SU-DHL-6 (cell line): ENCODE results near the gene AADAC.

Experiments used
- H2AFZ ChIP-seq: fragments of 200-600 bp; sonication (generic); 2 replicates; pipeline ENCODE4 v1.6.1; 2014; ENCODE audit warnings: low read depth, mild to moderate bottlenecking, moderate library complexity, mixed read lengths, antibody characterized with exemption, low read length; ENCODE audit not compliant: severe bottlenecking
- H3F3A ChIP-seq: fragments of 200-600 bp; shearing (Covaris generic); 2 replicates; pipeline ENCODE4 v1.6.0; 2016; ENCODE audit warnings: antibody characterized with exemption, mild to moderate bottlenecking; ENCODE audit not compliant: insufficient read depth
- H3K27ac ChIP-seq: fragments of 200-600 bp; sonication (generic); 2 replicates; pipeline ENCODE4 v1.5.1; 2016; ENCODE audit warnings: low read depth, mild to moderate bottlenecking, low read length, moderate library complexity, mixed read lengths
- H3K27me3 ChIP-seq: fragments of 200-600 bp; sonication (generic), shearing (Covaris generic); 2 replicates; pipeline ENCODE4 v1.6.0; 2014; ENCODE audit warnings: mild to moderate bottlenecking, low read length
- H3K36me3 ChIP-seq: fragments of 200-600 bp; sonication (generic); 2 replicates; pipeline ENCODE4 v1.6.1; 2014; ENCODE audit warnings: mild to moderate bottlenecking, low read length, mixed read lengths
- H3K4me2 ChIP-seq: fragments of 300-600, 200-600 bp; shearing (Covaris generic), sonication (generic); 2 replicates; pipeline ENCODE4 v1.6.0; 2014; ENCODE audit warnings: low read length, low read depth, mild to moderate bottlenecking; ENCODE audit not compliant: poor library complexity, severe bottlenecking
- H3K4me3 ChIP-seq: fragments of 200-600 bp; sonication (generic); 2 replicates; pipeline ENCODE4 v1.5.1; 2014; ENCODE audit warnings: antibody characterized with exemption, low read length, mild to moderate bottlenecking, mixed read lengths; ENCODE audit not compliant: insufficient read depth, poor library complexity, severe bottlenecking
- H3K79me2 ChIP-seq: fragments of 200-600 bp; sonication (generic); 2 replicates; pipeline ENCODE4 v1.6.1; 2014; ENCODE audit warnings: mild to moderate bottlenecking, low read length, moderate library complexity; ENCODE audit not compliant: insufficient read depth
- H3K9ac ChIP-seq: fragments of 200-600 bp; sonication (generic); 2 replicates; pipeline ENCODE4 v1.7.0; 2014; ENCODE audit warnings: mild to moderate bottlenecking, low read length
- H3K9me2 ChIP-seq: fragments of 200-600 bp; sonication (generic); replicated peaks from 2 replicates; pipeline ENCODE4 v1.6.1; 2014; ENCODE audit warnings: low read length; ENCODE audit not compliant: insufficient read depth
- H3K9me3 ChIP-seq: fragments of 200-600 bp; sonication (generic); 2 replicates; pipeline ENCODE4 v1.6.1; 2014; ENCODE audit warnings: low read length, mixed read lengths; ENCODE audit not compliant: insufficient read depth
- H4K20me1 ChIP-seq: fragments of 200-600 bp; sonication (generic); 2 replicates; pipeline ENCODE4 v1.6.1; 2014; ENCODE audit warnings: low read depth, mild to moderate bottlenecking, antibody characterized with exemption, low read length, moderate library complexity, mixed read lengths
- EZH2phosphoT487 ChIP-seq: fragments of 200-600 bp; sonication (generic), shearing (Covaris generic); conservative IDR thresholded peaks from 2 replicates; pipeline ENCODE4 v1.6.1; 2018; ENCODE audit warnings: mild to moderate bottlenecking, antibody characterized with exemption, low read length, moderate library complexity, mixed read lengths
- TF ChIP-seq, protein P1 (sequence below): fragments of 200-600 bp; sonication (generic); IDR thresholded peaks from one replicate; pipeline ENCODE4 v1.5.1; 2017; ENCODE audit warnings: antibody characterized with exemption, mild to moderate bottlenecking, low read length, moderate library complexity; ENCODE audit not compliant: insufficient read depth, poor library complexity, severe bottlenecking

The AADAC gene

GRCh38 chr3:151795276-151795675 lies 18.6 kb upstream of the AADAC start:
- Histone ChIP-seq H4K20me1 (no peaks in the 10 kb centered on the region), H3K9ac (no peak overlapping the region), H3F3A (no peaks in the 10 kb centered on the region), H3K9me2 (no peaks in the 10 kb centered on the region), H3K4me2 (no peak overlapping the region), H3K36me3 (no peaks in the 10 kb centered on the region), H3K79me2 (no peaks in the 10 kb centered on the region), H3K9me3 (no peaks in the 10 kb centered on the region), H3K27ac (no peak overlapping the region), H3K27me3 (no peaks in the 10 kb centered on the region), H2AFZ (no peak overlapping the region), H3K4me3 (no peak overlapping the region)
- TF ChIP-seq, protein P1, sequence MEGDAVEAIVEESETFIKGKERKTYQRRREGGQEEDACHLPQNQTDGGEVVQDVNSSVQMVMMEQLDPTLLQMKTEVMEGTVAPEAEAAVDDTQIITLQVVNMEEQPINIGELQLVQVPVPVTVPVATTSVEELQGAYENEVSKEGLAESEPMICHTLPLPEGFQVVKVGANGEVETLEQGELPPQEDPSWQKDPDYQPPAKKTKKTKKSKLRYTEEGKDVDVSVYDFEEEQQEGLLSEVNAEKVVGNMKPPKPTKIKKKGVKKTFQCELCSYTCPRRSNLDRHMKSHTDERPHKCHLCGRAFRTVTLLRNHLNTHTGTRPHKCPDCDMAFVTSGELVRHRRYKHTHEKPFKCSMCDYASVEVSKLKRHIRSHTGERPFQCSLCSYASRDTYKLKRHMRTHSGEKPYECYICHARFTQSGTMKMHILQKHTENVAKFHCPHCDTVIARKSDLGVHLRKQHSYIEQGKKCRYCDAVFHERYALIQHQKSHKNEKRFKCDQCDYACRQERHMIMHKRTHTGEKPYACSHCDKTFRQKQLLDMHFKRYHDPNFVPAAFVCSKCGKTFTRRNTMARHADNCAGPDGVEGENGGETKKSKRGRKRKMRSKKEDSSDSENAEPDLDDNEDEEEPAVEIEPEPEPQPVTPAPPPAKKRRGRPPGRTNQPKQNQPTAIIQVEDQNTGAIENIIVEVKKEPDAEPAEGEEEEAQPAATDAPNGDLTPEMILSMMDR: no peak
- no peak for TF ChIP-seq EZH2phosphoT487

DNA sequence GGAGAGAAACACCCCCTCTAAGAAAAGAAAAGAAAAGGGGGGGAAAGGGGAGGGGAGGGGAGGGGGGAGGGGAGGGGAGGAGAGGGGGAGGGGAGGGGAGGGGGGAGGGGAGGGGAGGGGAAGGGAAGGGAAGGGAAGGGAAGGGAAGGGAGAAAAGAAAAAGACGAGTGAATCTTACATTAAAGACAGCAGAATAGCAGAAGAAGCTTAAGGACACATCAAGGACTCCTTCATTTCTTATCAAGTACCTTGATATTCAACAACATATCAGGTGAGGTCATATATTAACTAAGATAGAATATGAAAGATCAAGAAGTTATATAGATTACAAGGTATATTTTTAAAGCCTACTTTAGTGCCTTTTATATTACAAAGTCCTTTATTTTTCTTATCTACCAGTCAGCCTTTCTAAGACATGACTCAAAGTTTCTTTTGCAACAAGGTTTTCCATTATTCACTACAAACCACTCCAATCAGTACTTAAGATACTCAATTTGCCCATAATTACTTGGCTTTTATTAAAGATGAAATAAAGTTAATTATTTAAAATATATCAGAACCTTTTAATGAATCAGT lies 17.7 kb upstream of the AADAC start:
- 0 out of 2 replicates have a peak, but pooled peaks cover 3% of the 10 kb centered on the region for H4K20me1 ChIP-seq
- no peaks in the 10 kb centered on the region for H3K79me2 ChIP-seq
- H3K27ac ChIP-seq: no peak overlapping the region
- no peak overlapping the region for H3K9ac ChIP-seq
- H2AFZ ChIP-seq: no peak overlapping the region
- no peaks in the 10 kb centered on the region for H3K9me3 ChIP-seq
- H3K4me2 ChIP-seq: no peak overlapping the region
- TF ChIP-seq EZH2phosphoT487: no peak
- TF ChIP-seq, protein P1: no peak
- no peaks in the 10 kb centered on the region for H3K36me3 ChIP-seq
- no peaks in the 10 kb centered on the region for H3F3A ChIP-seq
- no peak overlapping the region for H3K4me3 ChIP-seq
- no peaks in the 10 kb centered on the region for H3K27me3 ChIP-seq
- no peaks in the 10 kb centered on the region for H3K9me2 ChIP-seq

- Histone ChIP-seq H3K36me3 (no peaks in the 10 kb centered on the region), H3K4me2 (no peak overlapping the region)
- no peak for TF ChIP-seq EZH2phosphoT487
- TF ChIP-seq, protein P1: no peak
Measured at GRCh38 chr3:151798466-151798865, 15.4 kb upstream of the AADAC start.

More at GRCh38 chr3:151798466-151798865, 15.4 kb upstream of the AADAC start:
- Histone ChIP-seq H3K27me3 (no peaks in the 10 kb centered on the region), H2AFZ (no peak overlapping the region), H3K9me2 (no peaks in the 10 kb centered on the region), H3K79me2 (no peaks in the 10 kb centered on the region), H3K4me3 (no peak overlapping the region), H3K9ac (no peak overlapping the region), H3K27ac (no peak overlapping the region), H3F3A (no peaks in the 10 kb centered on the region), H4K20me1 (0 out of 2 replicates have a peak, but pooled peaks cover 3% of the 10 kb centered on the region), H3K9me3 (no peaks in the 10 kb centered on the region)
